ENCODE data around the gene PHACTR1.

GRCh38 chr6:12841619-12842018 lies 125.1 kb downstream of the PHACTR1 start:
- TF ChIP-seq ELF4 (IDR thresholded peaks at IDR 0.05) (no peak), CTBP1 (IDR thresholded peaks at IDR 0.05; ENCODE audit: borderline replicate concordance) (no peak), SP1 (IDR thresholded peaks at IDR 0.05) (no peak), FOXM1 (IDR thresholded peaks at IDR 0.05; ENCODE audit: borderline replicate concordance) (no peak), TARDBP (IDR thresholded peaks at IDR 0.05) (no peak), ZNF384 (IDR thresholded peaks at IDR 0.05) (no peak), SUZ12 (IDR thresholded peaks at IDR 0.05) (no peak), FOXK2 (IDR thresholded peaks at IDR 0.05) (no peak), LEF1 (IDR thresholded peaks at IDR 0.05; ENCODE audit: borderline replicate concordance) (no peak), ARNT (IDR thresholded peaks at IDR 0.05) (no peak), NFRKB (IDR thresholded peaks at IDR 0.05) (no peak), L3MBTL2 (conservative IDR thresholded peaks at IDR 0.05) (no peak), HDGF (IDR thresholded peaks at IDR 0.05; ENCODE audit: borderline replicate concordance) (no peak), BHLHE40 (IDR thresholded peaks at IDR 0.05; ENCODE audit: borderline replicate concordance) (no peak)
